CD4-positive, alpha-beta T cell treated with Interleukin-17A for 4 hours (primary cell): Measurements from ENCODE around the gene PLCXD1.
A peak's percentile ranks its signal among the peaks of the same experiment; 100 is the strongest.
"Not testable (repeated sequence)": the region's sequence is repeated elsewhere in the genome, so short reads cannot be mapped to it uniquely, and the experiment has no call there.

Experiments
- DNase-seq: peaks from one replicate; pipeline ENCODE4 v3.0.0-alpha.2; 2020; ENCODE audit warnings: mixed read lengths

PLCXD1 gene

GRCh38 chrX:295136-295535 is 14.0 kb downstream of the PLCXD1 start:
- DNase-seq = no peak

DNA sequence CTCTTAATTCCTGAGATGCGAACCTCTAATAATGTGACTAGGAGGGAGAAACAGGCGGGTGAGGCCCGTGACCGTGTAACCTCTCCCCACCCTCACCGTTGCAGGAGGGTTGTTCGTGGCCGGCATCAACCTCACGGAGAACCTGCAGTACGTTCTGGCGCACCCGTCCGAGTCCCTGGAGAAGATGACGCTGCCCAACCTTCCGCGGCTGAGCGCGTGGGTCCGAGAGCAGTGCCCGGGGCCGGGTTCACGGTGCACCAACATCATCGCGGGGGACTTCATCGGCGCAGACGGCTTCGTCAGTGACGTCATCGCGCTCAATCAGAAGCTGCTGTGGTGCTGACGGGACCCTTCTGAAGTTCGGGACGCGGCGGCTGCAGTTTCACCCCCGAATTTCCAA is 17.8 kb downstream of the PLCXD1 start:
- DNase-seq = no peak

GRCh38 chrX:300334-300733 is 19.2 kb downstream of the PLCXD1 start:
- DNase-seq = no peak

DNA sequence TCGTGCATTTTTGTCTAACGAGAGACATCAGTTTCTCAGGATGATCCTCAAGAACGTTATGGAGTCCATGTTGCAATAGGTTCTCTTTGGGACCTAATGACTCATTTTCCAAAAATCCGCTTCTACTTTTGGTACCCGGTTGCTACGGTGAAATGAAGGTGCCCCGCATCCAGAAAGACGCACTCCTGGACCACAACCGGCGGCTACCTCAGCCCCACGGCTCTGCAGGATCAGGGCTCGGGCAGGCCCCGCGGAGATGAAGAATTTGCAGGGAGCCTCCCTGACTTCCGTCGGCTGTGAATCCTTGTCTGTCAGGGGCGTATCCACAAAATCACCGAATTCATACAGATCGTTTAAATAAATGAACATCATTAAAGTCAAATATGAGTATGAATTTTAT is 21.8 kb downstream of the PLCXD1 start:
- no peak for DNase-seq

DNA sequence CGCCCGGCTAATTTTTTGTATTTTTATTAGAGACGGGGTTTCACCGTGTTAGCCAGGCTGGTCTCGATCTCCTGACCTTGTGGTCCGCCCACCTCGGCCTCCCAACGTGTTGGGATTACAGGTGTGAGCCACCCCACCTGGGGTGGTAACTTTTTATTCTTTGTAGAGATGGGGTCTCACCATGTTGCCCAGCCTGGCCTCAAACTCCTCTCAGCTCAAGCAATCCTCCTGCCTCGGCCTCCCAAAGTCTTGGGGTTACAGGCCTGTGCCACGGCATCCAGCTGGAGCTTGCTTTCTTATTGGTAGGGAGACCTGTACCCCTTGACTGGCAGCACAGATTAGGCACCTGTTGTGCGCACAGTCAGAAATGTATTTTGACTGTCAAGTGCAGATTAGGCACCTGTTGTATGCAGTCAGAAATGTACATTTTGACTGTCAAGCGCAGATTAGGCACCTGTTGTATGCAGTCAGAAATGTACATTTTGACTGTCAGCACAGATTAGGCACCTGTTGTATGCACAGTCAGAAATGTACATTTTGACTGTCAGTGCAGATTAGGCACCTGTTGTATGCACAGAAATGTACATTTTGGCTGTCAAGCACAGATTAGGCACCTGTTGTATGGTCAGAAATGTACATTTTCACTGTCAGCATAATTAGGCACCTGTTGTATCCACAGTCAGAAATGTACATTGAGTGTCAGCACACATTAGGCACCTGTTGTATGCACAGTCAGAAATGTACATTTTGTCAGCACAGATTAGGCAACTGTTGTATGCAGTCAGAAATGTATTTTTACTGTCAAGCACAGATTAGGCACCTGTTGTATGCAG is 24.8 kb downstream of the PLCXD1 start:
- DNase-seq = not testable (repeated sequence)

DNA sequence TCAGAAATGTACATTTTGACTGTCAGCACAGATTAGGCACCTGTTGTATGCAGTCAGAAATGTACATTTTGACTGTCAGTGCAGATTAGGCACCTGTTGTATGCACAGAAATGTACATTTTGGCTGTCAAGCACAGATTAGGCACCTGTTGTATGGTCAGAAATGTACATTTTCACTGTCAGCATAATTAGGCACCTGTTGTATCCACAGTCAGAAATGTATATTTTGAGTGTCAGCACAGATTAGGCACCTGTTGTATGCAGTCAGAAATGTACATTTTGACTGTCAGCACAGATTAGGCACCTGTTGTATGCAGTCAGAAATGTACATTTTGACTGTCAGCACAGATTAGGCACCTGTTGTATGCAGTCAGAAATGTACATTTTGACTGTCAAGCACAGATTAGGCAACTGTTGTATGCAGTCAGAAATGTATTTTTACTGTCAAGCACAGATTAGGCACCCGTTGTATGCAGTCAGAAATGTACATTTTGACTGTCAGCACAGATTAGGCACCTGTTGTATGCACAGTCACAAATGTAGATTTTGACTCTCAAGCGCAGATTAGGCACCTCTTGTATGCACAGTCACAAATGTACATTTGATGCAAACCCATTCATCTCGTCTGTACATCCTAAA is 25.6 kb downstream of the PLCXD1 start:
- not testable (repeated sequence) for DNase-seq

DNA sequence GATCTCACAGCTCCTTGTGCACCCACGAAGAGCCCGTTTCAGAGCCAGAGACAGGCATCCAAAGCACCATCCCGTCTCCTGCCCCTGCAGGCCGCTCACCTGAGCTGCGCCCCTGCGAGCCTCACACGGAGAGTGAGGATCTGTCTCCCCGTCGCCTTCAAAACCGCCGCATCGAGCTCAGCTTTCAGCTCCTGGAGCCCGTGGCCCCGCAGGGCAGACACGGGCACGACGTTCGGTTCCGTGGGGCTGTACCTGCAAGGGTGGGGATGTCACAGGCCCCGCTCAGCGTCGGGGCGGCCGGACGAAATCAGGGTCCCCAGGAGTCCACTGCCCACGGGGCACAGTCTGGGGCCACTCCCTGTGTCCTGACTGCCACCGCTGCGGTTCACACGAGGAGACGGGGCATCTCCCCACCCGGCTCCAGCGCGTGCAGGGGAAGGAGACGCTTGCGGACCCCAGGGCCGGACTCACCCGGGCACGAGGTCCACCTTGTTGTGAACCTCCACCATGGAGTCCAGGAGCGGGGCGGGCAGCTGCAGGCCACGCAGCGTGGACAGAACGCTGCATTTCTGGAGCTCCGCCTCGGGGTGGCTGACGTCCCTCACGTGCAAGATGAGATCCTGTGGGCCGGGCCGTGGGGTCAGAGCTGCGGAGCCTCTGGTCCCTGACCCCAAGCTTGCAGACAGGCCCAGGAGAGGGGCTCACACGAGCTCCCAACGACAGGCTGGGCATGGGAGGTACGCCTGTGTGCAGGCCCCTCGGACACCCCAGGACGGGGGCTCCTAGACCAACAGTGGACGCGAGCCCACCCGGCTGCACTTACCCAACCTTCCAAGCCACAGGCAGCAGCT is 26.3 kb downstream of the PLCXD1 start:
- DNase-seq = no peak

DNA sequence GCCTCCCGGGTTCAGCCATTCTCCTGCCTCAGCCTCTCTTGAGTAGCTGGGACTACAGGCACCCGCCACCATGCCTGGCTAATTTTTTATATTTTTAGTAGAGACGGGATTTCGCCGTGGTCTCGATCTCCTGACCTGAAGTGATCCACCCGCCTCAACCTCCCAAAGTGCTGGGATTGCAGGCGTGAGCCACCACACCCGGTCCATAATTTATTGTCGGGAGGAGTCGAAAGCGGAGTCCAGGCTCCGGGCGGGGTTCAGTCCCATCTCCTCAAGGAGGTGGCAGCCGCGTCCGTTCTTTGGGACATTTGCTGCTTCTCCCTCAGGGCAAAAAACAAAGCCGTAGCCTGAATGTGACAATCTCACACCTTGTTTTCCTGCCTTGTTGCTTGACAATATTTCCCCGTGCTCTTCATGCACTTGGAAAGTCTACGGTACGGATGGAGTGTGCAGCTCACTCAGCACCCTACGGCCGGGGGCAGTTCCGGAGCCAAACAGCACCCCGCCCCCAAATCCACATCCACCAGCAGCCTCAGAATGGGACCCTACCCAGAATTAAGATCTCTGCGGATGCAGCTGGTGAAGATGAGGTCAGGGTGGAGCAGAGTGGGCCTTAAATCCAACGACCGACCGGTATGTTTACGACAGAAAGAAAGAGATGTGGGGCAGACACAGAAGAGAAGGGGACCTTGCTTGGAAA is 27.8 kb downstream of the PLCXD1 start:
- DNase-seq = no peak

DNA sequence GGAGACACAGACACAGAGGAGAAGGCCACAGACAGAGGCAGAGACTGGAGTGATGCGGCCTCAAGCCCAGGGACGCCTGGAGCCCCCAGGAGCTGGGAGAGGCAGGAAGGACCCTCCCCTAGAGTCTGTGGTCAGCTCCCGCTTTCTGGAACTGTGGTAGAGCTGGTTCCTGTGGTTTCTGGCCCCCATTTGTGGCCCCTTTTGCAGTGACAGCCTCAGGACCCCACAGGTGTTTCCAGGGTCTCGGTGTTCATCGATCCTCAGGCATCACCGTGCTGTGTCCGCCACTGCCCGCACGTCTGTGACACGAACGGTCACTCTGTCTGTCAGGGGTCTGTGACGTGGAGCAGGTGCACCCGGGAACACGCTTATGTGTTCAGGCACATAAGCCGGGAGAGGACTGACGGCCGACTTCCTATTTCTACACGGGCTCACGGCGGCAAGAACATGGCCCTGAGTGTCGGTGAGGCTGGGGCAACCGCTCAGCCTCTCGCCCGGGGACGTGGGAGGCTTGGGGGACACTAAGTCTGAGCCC is 29.5 kb downstream of the PLCXD1 start:
- no peak for DNase-seq

- no peak for DNase-seq
Measured at GRCh38 chrX:311156-312129, 30.3 kb downstream of the PLCXD1 start.

DNA sequence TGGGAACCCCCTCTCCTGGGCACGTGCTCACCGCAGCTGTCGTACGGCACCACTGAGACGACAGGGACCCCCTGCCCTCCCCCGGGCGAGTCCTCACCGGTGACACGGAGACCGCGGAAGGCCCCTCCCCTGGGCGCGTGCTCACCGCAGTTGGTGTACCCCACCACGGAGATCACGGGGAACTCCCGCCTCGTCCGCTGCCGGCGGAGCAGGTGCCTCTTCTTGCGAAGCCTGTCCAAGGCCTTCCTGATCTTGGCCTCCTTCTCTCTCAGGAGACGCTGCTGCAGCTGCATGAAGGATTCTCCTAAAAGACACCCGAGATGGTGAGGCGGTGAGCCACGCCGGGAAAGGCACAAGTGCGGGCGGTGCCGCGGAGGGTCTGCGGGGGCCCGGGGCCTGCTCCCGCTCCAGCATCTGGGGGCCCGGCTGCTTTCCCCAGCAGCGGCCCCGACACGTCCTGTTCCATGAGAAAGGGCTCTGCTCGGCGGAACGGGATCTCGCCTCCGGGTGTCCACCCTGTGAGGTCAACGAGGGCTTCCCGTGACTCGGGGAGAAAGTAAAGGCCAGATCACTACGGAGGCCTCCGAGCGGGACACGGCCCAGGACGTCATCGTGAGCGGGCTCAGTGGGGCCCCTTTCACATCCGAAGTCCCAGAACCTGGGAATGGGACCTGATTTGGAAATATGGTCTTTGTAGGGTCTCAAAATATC is 31.6 kb downstream of the PLCXD1 start:
- DNase-seq = no peak

- no peak for DNase-seq
Measured at GRCh38 chrX:313546-313945, 32.4 kb downstream of the PLCXD1 start.

DNA sequence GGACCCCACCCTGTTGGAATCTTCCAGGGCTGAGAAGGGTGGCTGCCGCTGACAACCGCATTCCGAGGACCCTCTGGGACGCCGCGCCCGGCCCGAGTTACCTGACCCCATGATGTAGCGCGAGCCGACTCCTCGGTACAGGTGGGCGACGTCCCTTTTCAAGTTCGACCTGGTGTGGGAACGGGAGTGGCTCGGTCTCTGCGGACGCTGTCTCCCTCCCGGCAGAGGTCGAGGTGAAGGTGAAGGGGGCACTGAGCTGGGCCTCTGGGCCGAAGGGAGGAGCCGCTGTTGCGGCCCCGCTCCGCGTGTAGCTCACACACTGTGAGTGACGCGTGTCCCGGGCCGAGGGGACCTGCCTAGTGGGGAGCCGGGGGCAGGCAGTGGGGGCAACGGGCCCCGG is 32.9 kb downstream of the PLCXD1 start:
- no peak for DNase-seq

DNA sequence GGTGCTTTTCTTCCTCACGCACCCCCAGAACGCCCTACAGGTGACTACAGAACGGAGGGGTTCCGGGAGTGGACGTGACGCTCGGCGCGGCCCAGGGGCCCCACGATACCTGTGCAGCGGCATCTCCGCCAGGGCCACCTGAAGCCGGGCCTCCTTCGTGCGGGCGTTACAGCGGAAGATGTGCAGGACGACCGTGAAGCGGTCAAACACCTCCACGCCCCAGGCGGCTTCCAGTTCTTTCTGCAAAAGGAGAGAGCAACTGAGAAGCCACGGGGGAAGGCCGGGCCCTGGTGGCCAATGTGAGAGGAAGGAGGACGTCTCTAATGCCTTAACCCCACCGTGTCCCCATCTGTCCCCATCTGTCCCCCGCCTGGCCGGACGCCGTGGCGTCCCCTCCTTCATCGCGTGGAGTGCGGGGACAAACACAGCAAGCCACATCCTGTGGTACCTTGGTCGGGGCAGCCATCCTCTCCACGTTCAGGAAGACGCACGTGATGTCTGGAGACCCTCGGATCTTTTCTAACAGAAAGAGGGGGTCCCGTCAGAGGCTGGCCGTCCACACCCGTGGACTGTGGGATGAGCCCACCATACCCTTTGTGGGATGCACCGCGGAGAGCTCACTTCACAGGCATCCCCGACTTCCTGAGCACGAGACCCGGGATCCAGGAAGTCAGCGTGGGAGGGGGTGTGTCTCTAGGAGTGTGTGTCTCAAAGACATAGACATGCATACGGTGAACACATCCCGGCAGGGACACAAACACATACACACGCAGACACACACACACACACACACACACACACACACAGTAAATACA is 33.8 kb downstream of the PLCXD1 start:
- DNase-seq = no peak

DNA sequence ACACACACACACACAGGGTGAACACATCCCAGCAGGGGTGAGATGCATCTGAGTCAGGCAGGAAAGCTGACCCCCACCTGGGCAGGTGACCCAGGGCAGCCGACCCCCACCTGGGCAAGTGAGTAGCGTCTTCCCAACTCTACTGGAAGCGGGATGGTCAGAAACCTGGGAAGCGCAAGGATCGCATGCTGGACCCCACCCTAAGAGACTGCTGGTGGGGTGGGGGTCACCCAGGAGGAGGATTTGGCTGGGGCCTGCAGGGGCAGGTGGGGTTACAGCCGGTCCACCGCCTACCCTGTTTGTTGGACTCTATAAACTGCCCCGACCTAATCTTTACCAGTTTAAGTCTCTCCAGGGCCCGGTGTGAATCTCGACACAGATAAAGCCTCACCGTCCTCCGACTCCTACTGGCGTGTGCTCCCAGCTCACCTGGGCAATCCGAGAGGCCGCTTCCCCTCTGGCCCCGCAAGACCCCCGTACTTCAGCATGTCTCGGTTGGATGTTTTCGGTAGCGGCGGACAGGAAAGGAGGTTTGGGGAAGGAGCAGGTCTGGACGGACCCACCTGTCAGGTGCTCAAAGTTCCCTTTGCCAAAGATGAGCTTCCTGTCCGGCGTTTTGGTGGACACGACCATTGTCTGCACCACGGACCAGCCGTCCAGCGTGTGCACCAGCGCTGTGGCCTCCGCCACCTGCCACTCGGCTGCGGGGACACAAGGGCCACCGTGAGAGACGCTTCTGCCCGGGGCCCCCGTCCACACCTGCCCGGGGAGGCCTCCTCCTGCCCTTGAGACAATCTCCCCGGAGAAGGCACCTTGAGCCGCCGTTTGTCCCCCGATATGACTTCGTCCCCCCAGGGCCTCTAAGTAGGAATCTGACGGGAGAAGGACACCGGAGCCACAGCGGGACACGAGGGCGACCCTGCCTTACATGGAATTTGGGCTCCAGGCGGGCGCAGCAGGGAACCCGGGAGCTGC is 35.5 kb downstream of the PLCXD1 start:
- DNase-seq = no peak

DNA sequence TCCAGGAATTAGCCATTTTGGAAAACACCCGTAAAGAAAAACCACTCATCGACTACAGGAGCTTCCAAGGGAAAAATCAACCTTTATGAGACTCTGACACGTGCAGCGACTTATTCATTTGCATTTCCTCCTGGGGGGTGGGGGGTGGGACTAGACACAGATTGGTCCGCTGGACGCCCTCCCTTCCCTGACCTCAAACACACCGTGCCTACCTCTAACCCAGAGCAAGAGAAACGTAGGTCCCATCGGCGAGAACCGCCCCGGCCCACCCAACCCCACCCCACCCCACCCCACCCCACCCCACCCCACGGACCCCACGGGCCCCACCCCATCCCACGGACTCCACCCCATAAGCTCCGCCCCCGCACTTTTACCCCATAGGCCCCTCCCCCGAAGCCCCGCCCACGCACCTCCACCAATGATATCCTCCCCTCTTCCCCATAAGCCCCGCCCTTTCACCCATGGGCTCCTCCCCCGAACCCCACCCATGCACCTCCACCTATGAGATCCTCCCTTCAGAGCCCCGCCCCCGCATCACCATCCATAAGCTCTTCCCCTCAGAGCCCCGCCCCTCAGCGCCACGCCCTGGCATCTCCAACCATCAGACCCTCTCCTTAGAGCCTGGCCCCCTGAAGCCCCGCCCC is 36.4 kb downstream of the PLCXD1 start:
- no peak for DNase-seq

- peak; percentile 97 for DNase-seq
Measured at GRCh38 chrX:318068-318738, 37.0 kb downstream of the PLCXD1 start.
